Measurements from ENCODE around the gene SLC6A18. TPM values are rescaled to one million over a fixed set of nuclear protein-coding genes. Genes with fewer than 3 reads are reported as not detected.

The SLC6A18 gene
- total and polyA plus RNA-seq, 9 of the 15 experiments (the other 6 are each of a cell fraction or from before 2014, with no cell fraction given) = not detected

- TF ChIP-seq MAFF (IDR thresholded peaks at IDR 0.05; ENCODE audit: low read length) (peak; percentile 96), RHOXF2B (CRISPR knock-in tag; conservative IDR thresholded peaks at IDR 0.05) (0 out of 2 replicates have a peak, but pooled peaks have one; percentile 22), MAX (CRISPR knock-in tag; IDR thresholded peaks at IDR 0.05) (peak; percentile 11; the same call in 1 of the 2 replicates), ZNF253 (CRISPR knock-in tag; conservative IDR thresholded peaks at IDR 0.05) (no peak), ELF2 (CRISPR knock-in tag; IDR thresholded peaks at IDR 0.05) (0 out of 2 replicates have a peak, but pooled peaks have one; percentile 7), LEF1 (IDR thresholded peaks at IDR 0.05) (peak; percentile 72; the same call in 1 of the 2 replicates)
These were observed 40.0 kb upstream of the SLC6A18 start (continued) for GRCh38 chr5:1185038-1185627.

- Histone ChIP-seq H3K4me1 (replicated peaks in 1 of 2; ENCODE audit: control insufficient read depth in 2 of 2, insufficient read depth in 2 of 2, low read length in 2 of 2) (peaks cover 65 to 86% of the 10 kb centered on the region in 2 experiments), H3K9me1 (ENCODE audit: control insufficient read depth, insufficient read depth, low read length) (no peaks in the 10 kb centered on the region), H3K9ac (ENCODE audit: insufficient read depth in 1 of 2, low read depth in 2 of 2, low read length in 2 of 2) (peak overlapping the region; percentile 38 to 77), H2AFZ (ENCODE audit: low read depth, low read length) (peak overlapping the region; percentile 33; the same call in 1 of the 2 replicates), H3K27ac (ENCODE audit: extremely low read depth, low read depth, low read length) (peak overlapping the region; percentile 59), H3K9me3 (replicated peaks; ENCODE audit: control insufficient read depth, insufficient read depth, low read depth, low read length) (no peaks in the 10 kb centered on the region), H3K27me3 (ENCODE audit: control insufficient read depth in 2 of 2, insufficient read depth in 2 of 2, low read length in 2 of 2) (no peaks in the 10 kb centered on the region), H4K20me1 (replicated peaks; ENCODE audit: control insufficient read depth, insufficient read depth, low read length) (no peaks in the 10 kb centered on the region), H3K36me3 (ENCODE audit: control insufficient read depth, insufficient read depth, low read length) (no peaks in the 10 kb centered on the region), H3K4me3 (no peak overlapping the region), H3K79me2 (ENCODE audit: control insufficient read depth, insufficient read depth, low read length) (no peaks in the 10 kb centered on the region), H3K4me2 (ENCODE audit: insufficient read depth, low read length) (peak overlapping the region; percentile 61)
- ATAC-seq (peak; percentile 91), DNase-seq (ENCODE audit: extremely low read depth in 1 of 4, low spot score in 3 of 4) (peak; percentile 74 to 92 (median 82)), FAIRE-seq (peak; percentile 98)
- in situ Hi-C loops (cut with MboI) (no loop called here), intact Hi-C loops (cut with micrococcal nuclease) (no loop called here)
- ChIA-PET POLR2A (interaction anchor here (0.5 to 1.1 kb wide), 6 partner anchors 8 to 437 kb away, joined by 3 to 4 read pairs (median 3); no protein-coding TSS in a partner anchor), CTCF (ENCODE audit: low intra/inter-chr PET ratio) (no interaction called here)
- 2% methylated on average over 12 of the region's 12 CpGs for WGBS (ENCODE audit: insufficient coverage, low coverage, missing lambda C conversion rate)
- no TSS peak for BruUV-seq (replicated peaks)
- TF ChIP-seq PTRF (tag; IDR thresholded peaks at IDR 0.05) (no peak), ZFP30 (CRISPR knock-in tag; IDR thresholded peaks at IDR 0.05; ENCODE audit: borderline replicate concordance) (no peak), TCF15 (CRISPR knock-in tag; IDR thresholded peaks at IDR 0.05) (no peak), MCM3 (IDR thresholded peaks at IDR 0.05) (no peak), ZKSCAN3 (CRISPR knock-in tag; IDR thresholded peaks at IDR 0.05) (no peak), ZBTB49 (CRISPR knock-in tag; IDR thresholded peaks at IDR 0.05; ENCODE audit: borderline replicate concordance) (no peak), ZNF347 (CRISPR knock-in tag; IDR thresholded peaks at IDR 0.05; ENCODE audit: low read depth) (no peak), ZNF232 (CRISPR knock-in tag; IDR thresholded peaks at IDR 0.05) (no peak), POLR2A (conservative IDR thresholded peaks at IDR 0.05) (no peak), ETV1 (tag; conservative IDR thresholded peaks at IDR 0.05; ENCODE audit: low read depth) (peak; percentile 99), CHD2 (IDR thresholded peaks at IDR 0.05; ENCODE audit: low read depth, low read length) (no peak), ZKSCAN8 (CRISPR knock-in tag; IDR thresholded peaks at IDR 0.05) (peak; percentile 74; the same call in 1 of the 2 replicates), NUFIP1 (IDR thresholded peaks at IDR 0.05; ENCODE audit: partially characterized antibody) (no peak), PYGO2 (tag; IDR thresholded peaks at IDR 0.05) (peak; percentile 60; the same call in 1 of the 2 replicates)
These were observed 39.4 kb upstream of the SLC6A18 start for GRCh38 chr5:1185629-1186350.

Data from K562 (cell line).